Body of pancreas (tissue), 4 donors: ENCODE data around the gene THEM5.

ENCODE experiments used
- POLR2A ChIP-seq, 3 donors: fragments of 450-650 bp; IDR thresholded peaks; one replicate each; pipeline ENCODE4 v1.6.1; 2016; ENCODE audit warnings: antibody characterized with exemption in 3 of 3, mild to moderate bottlenecking in 2 of 3
- TF ChIP-seq, protein P1 (sequence below), 7 experiments: fragments of 450-650 bp in 4 of 7; fragments of 200-600 bp in 3 of 7; sonication (generic) in 3 of 7; IDR thresholded peaks; one replicate each; pipeline ENCODE4 v1.5.1; 2016 to 2019; ENCODE audit warnings: antibody characterized with exemption in 7 of 7

DNA sequence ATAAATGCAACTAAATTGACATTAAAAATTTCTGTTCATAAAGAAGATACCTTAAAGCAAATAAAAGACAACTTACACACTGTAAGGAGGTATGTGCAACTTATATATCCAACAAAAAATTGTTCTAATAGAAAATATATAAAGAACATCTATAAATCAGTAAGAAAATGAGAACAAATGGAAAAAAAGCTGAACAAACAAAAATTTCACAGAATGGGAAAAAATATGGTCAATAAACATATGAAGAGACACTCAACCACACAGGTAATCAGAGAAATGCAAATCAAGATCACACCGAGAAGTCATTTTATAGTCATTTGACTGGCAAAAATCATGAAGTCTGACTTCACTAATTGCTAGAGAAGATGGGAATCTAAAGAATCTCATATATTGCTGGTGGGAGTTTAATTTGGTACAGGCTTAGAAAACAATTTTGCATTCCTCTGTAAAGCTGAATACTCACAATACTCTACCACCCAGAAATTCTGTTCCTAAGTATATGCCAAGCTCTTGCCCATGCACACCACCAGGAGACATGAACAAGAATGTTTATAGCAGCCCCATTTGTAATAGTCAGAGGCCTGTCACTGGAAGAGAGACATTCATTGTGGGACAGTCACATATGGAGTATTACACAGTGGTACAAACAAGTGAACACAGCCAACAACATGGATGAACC, 22.0 kb upstream of the THEM5 start:
- TF ChIP-seq, protein P1, sequence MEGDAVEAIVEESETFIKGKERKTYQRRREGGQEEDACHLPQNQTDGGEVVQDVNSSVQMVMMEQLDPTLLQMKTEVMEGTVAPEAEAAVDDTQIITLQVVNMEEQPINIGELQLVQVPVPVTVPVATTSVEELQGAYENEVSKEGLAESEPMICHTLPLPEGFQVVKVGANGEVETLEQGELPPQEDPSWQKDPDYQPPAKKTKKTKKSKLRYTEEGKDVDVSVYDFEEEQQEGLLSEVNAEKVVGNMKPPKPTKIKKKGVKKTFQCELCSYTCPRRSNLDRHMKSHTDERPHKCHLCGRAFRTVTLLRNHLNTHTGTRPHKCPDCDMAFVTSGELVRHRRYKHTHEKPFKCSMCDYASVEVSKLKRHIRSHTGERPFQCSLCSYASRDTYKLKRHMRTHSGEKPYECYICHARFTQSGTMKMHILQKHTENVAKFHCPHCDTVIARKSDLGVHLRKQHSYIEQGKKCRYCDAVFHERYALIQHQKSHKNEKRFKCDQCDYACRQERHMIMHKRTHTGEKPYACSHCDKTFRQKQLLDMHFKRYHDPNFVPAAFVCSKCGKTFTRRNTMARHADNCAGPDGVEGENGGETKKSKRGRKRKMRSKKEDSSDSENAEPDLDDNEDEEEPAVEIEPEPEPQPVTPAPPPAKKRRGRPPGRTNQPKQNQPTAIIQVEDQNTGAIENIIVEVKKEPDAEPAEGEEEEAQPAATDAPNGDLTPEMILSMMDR (IDR thresholded peaks at IDR 0.05), result no peak
- no peak for TF ChIP-seq POLR2A (IDR thresholded peaks at IDR 0.05)
